Measurements from ENCODE around the gene ERCC6L2.

ERCC6L2 gene

DNA sequence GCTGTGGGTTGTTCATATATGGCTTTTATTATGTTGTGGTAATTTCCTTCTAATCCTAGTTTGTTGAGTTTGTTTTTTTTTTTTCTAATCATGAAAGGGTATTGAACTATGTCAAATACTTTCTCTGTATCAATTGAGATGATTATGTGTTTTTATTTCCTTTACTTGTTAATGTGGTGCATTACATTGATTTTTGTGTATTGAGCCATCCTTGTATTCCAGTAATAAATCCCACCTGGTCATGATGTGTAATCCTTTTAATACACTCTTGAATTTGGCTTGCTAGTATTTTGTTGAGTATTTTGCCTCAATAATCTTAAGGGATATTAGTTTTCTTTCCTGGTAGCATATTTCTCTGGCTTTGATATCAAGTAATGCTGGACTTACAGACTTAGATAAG, 13.1 kb upstream of the ERCC6L2 start:
- DNase-seq (ENCODE audit: low read depth in 1 of 2, low spot score in 1 of 2) = no peak

DNA sequence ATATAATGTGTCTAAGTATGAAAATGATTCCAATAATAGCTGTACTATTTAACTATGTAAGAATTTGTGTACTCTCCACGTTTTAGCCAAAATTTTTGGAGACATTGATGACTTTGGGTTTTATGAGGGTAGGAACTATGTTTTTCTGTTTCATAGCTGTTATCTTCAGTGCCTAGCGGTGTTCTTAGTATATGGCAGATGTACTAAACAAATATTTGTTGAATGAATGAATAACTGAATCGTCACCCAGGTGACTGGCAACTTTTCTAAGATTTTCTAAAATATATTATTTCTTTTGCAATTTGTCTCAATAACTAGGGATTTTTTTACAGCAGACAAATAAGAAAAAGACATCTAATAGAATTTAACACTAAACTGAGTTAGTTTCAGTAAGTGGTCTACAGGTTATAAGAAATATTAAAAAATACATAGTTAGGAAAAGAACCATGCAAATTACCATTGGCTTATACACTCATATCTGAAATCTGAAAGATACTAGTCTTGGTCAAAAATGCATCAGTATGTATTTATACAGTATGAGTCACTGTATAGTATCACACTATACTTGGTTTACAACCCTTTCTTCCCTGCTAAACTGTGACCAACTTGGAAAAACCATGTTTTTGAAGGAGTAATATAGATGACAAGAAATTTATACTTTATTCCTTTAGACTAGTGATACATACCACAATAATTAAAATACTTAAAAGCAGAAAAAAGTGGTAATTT, 10.5 kb upstream of the ERCC6L2 start:
- no peak for DNase-seq (ENCODE audit: low read depth in 1 of 2, low spot score in 1 of 2)

DNA sequence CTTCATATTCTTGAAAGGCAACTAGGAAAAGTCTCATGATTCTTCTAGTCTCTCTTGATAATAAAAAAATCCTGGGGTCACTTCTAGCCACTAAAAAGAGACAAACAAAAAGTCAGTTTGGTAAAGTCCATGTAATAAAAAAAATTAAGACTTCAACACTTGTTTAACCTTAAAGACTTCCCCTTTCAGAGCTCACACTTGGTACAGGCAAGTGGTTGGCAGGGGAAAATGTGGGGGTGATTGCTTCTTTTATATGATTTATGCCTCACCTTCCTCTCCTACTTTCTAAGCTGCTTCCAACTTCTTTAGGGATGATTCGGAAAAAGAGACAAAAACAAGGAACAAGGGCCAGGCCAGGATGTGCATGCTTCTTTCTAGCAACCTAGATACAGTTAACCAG, 5.1 kb upstream of the ERCC6L2 start:
- DNase-seq (ENCODE audit: low read depth in 1 of 2, low spot score in 1 of 2) = no peak

DNA sequence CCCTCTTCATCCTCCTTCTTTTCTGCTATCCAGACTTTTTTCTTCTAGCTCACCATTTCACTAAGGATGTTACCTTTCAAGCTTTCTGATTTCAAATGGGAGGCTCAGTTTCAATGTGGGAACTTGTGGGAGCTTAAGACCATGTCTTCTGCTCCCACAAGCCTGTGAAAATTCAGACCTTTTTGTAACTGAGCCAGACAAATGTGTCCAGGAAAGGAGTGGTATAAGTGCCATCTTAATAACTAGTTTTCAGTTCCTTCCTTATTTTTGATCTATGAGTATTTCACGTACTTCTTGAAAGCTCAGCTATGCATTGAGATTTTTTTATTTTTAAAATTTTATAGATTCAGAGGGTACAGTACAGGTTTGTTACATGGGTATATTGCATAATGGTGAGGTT, 4.6 kb upstream of the ERCC6L2 start:
- no peak for DNase-seq (ENCODE audit: low read depth in 1 of 2, low spot score in 1 of 2)

DNA sequence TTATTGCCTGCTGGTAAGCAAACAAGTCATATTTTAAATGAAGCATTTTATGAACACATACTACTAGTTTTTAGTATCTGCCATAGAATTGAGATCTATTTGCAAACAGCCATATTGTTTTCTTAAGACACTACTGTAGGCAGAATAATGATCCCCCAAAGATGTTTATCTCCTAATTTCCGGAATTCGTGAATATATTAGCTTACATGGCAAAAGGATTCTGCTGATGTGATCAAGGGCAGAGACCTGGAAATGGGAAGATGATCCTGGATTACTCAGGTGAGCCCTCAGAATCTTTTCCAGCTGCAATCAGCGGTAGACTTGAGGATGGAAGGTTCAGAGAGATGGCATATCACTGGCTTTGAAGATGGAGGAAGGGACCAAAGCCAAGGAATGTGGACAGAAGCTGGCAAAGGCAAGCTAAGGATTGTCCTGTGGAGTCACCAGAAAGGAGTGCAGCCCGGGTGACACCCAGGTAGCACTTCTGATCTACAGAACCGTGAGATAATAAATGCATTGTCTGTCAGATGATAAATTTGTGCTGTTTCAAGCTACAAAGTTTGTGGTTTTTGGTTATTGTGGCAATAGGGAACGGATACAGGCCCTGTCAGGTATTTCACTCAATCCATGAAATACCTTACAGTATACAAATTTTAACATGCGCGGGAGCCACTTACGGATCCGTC, 1.0 kb upstream of the ERCC6L2 start:
- DNase-seq (ENCODE audit: low read depth in 1 of 2, low spot score in 1 of 2) = no peak

DNA sequence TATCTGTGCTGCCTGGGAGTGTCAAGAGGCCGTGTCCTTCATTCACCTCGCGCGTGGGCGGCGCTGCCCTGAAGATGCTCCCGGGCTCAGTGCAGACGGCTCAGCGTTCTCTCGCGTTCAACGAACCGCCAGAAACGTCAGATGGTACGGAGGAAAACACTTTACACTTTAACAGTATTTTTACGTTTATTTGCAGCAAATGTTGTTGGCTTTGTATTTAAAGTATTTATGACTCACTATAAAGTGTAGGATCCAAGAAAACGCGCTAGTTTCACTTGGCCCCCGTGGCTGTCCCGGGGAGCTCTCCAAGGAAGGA, 544 bp upstream of the ERCC6L2 start:
- DNase-seq (ENCODE audit: low read depth in 1 of 2, low spot score in 1 of 2) = peak; percentile 23 to 33

DNA sequence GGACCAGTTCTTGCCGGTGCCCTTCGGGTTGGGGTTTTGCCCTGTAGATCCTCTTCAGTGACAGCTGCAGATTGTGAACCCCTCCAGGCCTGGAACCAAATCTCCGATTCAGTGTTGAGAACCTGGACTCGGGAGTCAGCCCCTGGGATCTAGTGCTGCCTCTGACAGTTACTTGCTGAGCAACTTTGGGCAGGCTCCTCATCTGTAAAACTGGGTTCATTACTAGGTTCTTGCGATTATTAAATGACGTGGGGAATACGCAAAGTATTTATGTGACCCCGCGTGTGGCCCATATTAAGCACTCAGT, 600 bp downstream of the ERCC6L2 start:
- no peak for DNase-seq (ENCODE audit: low read depth in 1 of 2, low spot score in 1 of 2)

DNA sequence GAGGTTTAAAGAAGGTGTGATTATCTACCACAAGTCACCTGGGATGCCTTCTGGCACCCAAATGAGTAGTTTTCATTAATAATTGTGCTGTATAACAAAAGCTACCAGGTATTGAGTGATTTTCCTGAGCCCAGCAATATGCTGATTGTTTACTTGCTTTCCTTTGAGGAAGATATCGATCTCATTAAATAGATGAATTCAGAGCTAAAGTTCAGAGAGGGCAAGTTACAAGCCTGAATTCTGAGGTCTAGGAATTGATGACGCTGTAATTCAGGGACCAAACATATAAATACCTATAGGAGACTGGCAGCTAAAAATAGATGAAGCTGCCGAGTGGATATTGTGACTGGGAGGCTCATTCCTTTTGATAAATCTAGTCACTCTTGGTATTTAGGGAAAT, 1.1 kb downstream of the ERCC6L2 start:
- DNase-seq (ENCODE audit: low read depth in 1 of 2, low spot score in 1 of 2) = no peak

DNA sequence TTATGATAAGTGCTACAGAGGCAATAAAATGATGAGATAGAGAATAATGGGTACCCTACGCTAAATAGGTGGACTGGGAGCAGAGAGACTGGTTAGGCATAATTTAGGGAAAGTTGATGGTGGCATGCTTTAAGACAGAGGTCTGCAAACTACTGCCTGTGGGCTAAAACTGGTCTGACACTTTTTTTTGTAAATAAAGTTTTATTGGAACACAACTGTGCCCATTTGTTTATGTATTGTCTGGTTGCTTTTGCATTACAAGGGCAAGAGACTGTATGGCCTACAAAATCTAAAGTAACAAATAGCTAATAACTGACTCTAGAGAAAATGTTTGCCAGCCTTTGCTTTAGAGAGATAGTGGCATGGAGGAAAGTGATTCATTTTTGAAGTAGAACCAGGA, 2.5 kb downstream of the ERCC6L2 start:
- no peak for DNase-seq (ENCODE audit: low read depth in 1 of 2, low spot score in 1 of 2)

DNA sequence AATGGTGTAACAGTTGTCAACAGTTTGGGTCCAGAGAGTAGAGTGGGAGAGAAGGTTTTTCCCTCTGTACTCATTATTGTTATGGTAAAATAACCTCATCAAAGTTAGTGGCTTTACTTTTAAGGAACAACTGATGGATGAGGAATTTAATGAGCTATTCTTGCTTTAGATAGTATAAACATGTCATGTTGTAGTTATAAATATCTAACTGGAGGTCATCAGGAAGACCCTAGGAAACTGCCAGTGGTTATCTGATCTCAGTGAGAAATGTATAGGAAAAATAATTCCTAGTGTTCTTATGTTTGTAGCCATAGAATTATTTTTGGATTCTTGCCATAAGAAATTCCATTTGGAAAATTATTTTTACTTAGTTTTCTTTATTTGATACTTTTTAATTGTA, 4.1 kb downstream of the ERCC6L2 start:
- DNase-seq (ENCODE audit: low read depth in 1 of 2, low spot score in 1 of 2) = no peak

DNA sequence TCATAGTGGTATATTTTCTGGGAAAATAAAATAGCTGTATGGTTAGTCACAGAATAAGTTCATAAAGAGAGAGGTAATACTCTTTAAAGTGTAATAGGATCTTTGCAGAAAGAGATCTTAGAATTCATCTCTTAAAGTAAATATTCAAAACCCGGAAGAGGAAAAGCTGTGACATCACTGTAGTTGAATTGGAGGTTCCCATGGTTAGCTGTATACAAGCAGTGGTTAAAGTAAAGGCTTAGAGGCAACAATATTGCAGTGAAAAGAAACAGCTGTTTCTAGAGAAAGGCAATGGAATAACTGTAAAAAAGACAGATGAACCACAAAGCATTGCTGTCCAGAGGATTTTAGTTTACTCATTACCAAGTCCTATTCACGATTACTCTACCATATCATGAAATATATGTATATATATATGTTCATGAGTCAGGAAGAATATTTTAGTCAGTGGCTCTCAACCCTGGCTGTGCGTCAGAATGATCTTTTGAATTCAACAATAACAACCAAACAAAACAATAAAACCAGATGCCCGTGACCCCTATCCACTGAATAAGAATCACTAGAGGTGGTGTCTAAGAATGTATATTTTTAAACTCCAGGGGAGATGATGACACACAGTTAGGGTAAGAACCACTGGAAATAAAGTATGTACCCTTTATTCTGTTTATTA, 4.7 kb downstream of the ERCC6L2 start:
- no peak for DNase-seq (ENCODE audit: low read depth in 1 of 2, low spot score in 1 of 2)

DNA sequence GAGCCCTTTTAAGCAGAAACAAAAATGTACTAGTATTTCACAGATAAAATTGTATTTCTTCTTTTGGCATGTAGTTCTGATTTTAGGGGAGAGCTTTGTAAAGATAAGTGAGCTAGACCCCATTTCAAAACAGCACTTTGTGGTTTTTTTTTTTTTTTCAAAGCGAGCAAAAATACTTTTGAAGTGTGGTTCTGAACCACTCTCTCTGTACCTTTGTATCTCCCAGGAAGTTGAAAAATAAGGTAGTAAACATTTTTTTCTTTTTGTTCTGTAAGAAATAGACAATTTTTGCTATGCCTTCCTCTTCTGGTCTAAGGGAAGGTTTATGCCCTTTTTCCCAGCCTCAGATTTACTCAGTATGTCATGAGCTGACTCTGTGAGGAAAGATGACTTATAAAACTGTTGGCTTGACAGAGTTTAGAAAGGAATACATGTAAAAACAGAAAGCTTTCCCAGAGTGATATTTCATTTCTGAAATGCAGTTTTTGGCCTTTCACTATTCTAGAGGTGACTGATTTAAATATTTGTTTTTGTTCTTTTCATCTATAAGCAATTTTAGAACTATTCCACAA, 12.5 kb downstream of the ERCC6L2 start:
- no peak for DNase-seq (ENCODE audit: low read depth in 1 of 2, low spot score in 1 of 2)

DNA sequence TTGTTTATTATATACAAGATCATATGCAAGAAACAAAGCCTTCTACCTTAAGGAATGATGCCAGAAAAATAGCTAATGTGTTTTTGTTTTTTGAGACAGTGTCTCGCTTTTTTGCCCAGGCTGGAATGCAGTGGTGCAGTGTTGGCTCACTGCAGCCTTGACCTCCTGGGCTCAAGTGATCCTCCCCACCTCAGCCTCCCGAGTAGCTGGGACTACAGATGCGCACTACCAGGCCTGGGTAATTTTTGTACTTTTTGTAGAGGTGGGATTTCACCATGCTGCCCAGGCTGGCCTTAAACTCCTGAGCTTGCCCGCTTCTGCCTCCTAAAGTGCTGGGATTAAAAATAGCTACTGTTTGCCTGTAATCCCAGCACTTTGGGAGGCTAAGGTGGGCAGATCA, 15.1 kb downstream of the ERCC6L2 start:
- DNase-seq (ENCODE audit: low read depth in 1 of 2, low spot score in 1 of 2) = no peak

DNA sequence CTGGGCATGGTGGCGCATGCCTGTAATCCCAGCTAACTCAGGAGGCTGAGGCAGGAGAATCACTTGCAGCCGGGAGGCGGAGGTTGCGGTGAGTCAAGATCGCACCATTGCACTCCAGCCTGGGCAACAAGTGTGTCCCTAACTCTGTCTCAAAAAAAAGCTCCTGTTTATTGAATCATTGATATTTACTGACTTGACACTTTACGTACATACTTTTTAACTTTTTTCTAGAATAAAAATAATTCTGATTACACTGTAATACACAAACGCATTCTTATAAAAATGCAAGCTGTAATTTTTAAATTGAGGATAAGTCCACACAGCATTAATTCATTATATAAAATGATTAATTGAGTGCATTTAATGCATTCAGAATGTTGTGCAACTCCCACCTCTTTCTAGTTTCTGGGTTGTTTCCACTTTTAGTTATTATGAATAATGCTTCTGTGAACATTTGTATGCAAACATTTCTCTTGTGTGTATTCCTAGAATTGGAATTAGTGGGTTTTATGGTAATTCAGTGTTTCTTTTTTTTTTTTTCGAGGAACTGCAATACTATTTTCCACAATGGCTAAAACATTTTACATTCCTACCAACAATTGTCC, 15.7 kb downstream of the ERCC6L2 start:
- DNase-seq (ENCODE audit: low read depth in 1 of 2, low spot score in 1 of 2) = no peak

DNA sequence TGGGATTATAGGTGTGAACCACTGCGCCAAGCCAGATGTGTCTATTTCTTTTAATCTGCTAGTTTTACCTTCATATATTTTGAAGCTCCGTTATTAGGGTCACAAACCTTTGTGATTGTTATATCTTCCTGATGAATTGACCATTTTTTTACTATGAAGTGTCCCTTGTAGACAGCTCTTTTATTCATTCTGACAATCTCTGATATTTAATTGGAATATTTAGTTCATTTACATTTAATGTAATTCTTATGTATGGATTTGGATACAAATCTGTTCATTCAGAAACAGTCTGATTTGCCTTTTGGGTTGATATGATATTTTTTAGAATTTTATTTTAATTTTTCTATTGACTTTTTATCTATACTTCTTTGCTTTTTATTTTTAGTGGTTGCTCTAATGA, 17.2 kb downstream of the ERCC6L2 start:
- no peak for DNase-seq (ENCODE audit: low read depth in 1 of 2, low spot score in 1 of 2)

DNA sequence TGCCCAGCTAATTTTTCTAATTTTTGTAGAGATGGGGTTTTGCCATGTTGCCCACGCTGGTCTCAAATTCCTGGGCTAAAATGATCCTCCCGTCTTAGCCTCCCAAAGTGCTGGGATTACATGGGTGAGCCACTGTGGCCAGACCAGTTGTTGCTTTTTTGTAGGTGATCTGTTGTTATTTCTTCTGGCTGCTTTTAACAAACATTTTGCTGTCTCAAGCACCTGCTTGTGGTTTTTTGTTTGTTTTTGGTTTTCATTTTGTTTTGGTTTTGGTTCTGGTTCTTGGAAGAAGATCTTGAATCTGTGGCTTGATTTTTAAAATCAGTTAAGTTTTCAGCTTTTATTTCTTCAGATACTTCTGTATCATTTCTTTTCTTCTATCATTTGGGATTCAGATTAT, 21.1 kb downstream of the ERCC6L2 start:
- DNase-seq (ENCODE audit: low read depth in 1 of 2, low spot score in 1 of 2) = no peak

DNA sequence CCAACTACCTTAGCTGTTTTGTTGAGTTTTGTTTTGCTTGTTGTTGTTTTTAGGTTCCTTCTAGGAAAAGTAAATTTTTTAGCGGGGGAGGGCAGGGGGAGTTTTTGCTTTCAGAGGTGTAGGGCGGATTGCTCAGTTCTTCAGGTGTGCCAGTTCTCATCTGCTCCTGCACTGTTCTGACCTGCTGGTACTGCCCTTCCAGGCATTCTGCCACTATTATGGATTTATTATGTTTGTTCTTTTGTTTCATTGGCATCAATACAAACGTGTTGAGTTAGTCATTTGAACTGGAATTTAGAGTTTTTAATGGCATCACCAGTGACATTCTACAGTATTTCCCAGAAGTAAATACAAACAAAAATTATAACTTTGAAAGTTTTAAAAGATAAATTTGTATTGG, 26.0 kb downstream of the ERCC6L2 start:
- no peak for DNase-seq (ENCODE audit: low read depth in 1 of 2, low spot score in 1 of 2)

DNA sequence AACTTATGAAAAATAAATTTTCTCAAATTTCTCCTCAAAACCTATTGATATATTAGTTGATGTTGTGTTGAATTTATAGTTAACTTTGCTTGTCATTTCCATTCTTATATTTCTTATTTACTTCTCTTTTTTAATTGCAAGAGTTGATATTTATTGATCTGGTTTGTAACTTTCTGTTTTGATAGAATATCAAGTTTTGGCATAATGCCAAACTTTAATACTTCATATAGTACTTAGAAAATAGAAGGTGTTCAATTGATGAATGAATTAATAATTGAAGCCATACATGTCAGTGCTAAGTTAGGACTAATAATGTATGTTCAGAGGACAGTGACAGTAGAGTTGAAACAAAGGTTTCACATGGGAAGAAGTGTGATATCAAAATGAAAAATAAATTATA, 27.9 kb downstream of the ERCC6L2 start:
- no peak for DNase-seq (ENCODE audit: low read depth in 1 of 2, low spot score in 1 of 2)

DNA sequence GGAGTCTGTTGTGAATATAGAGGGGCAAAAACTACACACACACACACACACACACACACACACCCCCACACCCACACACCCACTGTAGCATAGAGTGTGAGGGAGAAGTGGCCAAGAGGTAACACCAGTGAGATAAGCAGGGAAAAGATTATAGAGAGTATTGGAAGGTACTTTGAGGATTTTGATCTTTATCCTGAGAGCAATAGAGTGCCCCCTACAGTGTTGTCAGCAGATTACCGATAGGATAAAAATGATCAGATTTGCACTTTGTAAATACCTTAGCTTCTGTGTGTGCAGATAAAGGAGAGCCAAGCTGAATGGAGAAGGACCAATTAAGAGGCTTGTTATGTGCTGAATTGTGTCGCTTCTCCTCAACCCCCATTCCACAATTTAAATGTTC, 32.3 kb downstream of the ERCC6L2 start:
- no peak for DNase-seq (ENCODE audit: low read depth in 1 of 2, low spot score in 1 of 2)

DNA sequence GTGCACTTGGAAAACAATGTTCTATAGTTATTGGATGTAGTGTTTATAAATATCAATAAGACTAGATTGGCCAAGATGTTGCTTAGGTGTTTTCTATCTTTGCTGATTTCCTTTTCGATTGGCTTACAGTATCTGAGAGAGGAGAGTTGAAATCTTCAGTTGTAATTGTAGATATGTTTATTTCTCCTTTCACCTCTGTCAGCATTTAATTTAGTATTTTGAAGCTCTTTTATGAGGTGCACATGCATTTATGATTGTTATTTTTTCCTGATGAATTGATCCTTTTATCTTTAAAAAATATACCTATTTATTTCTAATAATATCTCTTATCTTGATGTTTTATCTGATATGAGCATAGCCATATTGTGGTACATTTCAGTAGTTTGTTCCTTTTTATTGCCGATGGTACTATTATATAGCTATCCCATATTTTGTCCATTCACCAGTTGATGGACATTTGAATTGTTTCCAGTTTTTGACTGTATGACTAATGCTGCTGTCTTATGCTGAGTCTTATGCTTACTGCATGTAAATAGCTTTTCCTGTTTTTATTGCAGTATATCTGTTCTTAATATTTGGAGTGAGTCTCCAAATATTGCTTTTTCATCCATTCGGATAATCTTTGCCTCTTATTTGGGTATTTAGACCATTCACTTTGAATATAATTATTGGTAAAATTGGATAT, 34.7 kb downstream of the ERCC6L2 start:
- no peak for DNase-seq (ENCODE audit: low read depth in 1 of 2, low spot score in 1 of 2)

DNA sequence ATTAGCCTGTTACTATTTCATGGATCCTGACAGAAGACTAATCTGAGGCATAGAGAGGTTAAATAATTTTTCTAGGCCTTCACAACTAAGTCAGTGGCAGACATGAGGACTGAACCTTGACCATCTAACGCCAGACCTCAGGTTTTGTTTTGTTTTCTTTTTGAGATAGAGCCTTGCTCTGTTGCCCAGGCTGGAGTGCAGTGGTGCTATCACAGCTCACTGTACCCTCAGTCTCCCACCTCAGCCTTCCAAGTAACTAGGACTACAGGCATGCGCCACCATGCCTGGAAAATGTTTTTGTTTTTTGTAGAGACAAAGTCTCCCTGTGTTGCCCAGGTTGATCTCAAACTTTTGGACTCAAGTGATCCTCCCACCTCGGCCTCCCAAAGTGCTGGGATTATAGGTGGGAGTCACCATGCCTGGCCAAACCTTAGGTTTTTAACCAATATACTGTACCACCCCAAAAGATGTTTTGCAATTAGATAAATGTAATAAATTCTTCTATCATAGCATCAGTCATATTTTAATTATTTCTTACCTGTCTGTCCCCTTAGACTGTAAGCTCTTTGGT, 35.4 kb downstream of the ERCC6L2 start:
- no peak for DNase-seq (ENCODE audit: low read depth in 1 of 2, low spot score in 1 of 2)

Data from stimulated activated CD4-positive, alpha-beta T cell treated with anti-CD3 and anti-CD28 coated beads, Interleukin-15, amount 100 ng/mL, for 1 hour (primary cell).